GM21515 (cell line): Measurements from ENCODE around the gene CSE1L.
"Not testable (repeated sequence)": the region's sequence is repeated elsewhere in the genome, so short reads cannot be mapped to it uniquely, and the experiment has no call there.

ENCODE experiments used
- ATAC-seq: cut with Tn5 transposase; IDR thresholded peaks from one replicate; pipeline ENCODE4 v1.9.1; 2021; ENCODE audit not compliant: unreplicated experiment

Gene CSE1L

GRCh38 chr20:49122920-49123319 lies 76.8 kb downstream of the CSE1L start:
- no peak for ATAC-seq

GRCh38 chr20:49123982-49124381 lies 77.9 kb downstream of the CSE1L start:
- ATAC-seq, result no peak

GRCh38 chr20:49132995-49133478 lies 86.9 kb downstream of the CSE1L start:
- ATAC-seq, result no peak

DNA sequence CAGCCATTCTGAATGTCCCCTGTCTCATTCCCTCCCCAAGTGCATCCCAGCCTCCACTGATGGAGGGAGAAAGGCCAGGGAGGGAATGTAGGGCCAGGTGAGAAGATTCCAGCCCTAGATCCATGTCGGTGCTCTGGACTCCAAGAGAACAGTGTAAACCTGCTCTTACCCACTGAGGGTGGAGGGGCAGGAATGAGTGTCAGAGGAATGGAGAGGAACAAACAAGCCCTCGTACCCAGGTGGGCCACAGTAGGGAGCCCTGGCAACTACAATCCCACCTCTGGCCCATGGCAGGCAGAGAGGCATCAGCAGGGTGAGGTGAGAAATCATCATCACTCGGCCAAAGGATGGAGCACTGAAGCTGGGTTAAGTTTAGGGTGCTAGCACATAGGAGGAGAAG lies 87.5 kb downstream of the CSE1L start:
- no peak for ATAC-seq

- not testable (repeated sequence) for ATAC-seq
Measured at GRCh38 chr20:49134797-49135196, 88.7 kb downstream of the CSE1L start.

- no peak for ATAC-seq
Measured at GRCh38 chr20:49136817-49137571, 90.9 kb downstream of the CSE1L start.

- no peak for ATAC-seq
Measured at GRCh38 chr20:49138431-49138830, 92.3 kb downstream of the CSE1L start.

GRCh38 chr20:49140411-49140810 lies 94.3 kb downstream of the CSE1L start:
- no peak for ATAC-seq

DNA sequence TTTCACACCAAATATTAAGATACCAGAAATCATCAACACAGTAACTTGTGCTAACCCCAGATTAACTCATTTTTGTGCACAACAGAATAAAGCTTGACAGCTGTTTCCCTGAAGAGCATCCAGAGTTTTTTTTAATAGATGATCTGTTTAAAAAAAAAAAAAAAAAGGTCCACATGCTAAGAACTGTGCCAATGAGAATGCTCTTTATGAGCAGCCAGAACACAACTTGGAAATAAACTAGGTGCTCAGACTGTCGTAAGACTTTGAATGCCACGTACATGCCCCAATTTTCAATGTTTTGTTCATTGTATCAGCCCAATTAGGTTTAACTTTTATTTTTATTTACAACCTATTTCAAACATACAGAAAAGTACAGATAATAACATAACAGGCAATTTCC lies 94.7 kb downstream of the CSE1L start:
- no peak for ATAC-seq
